Colonic mucosa (tissue), 4 donors: ENCODE results near the gene PAK4. TPM values are rescaled to one million over a fixed set of nuclear protein-coding genes. Genes with fewer than 3 reads are reported as not detected.

Experiments
- DNase-seq: peaks from one replicate; pipeline ENCODE4 v3.0.0-alpha.2; 2020
- H3K27ac ChIP-seq: fragments of 200-600 bp; one replicate; pipeline ENCODE4 v1.8.0; 2021
- H3K27me3 ChIP-seq: fragments of 200-600 bp; one replicate; pipeline ENCODE4 v1.8.0; 2021
- H3K36me3 ChIP-seq: fragments of 200-600 bp; one replicate; pipeline ENCODE4 v1.8.0; 2021
- H3K4me1 ChIP-seq: fragments of 200-600 bp; one replicate; pipeline ENCODE4 v1.8.0; 2021; ENCODE audit warnings: mild to moderate bottlenecking
- H3K4me3 ChIP-seq: fragments of 200-600 bp; one replicate; pipeline ENCODE4 v1.8.0; 2021
- H3K9ac ChIP-seq, 2 donors: one replicate each; pipeline ENCODE4 v1.7.0; 2013; ENCODE audit warnings: control low read depth in 2 of 2, low read depth in 2 of 2, low read length in 2 of 2
- H3K9me3 ChIP-seq: fragments of 200-600 bp; one replicate; pipeline ENCODE4 v1.8.0; 2021
- CTCF ChIP-seq: fragments of 200-600 bp; IDR thresholded peaks from one replicate; pipeline ENCODE4 v1.8.0; 2022; ENCODE audit warnings: antibody characterized with exemption, mild to moderate bottlenecking
- intact Hi-C: fragments of 100-400 bp; cut with DNase I; formaldehyde crosslinking; loops from one replicate; pipeline ENCODE4 v1.14.1; 2022
- total RNA-seq, 2 donors: library from RNA; stranded (reverse); fragmentation: NEBNext Ultra II Directional in 1 of 2; extraction: Animal tissue kit (Norgen Biotek cat#: 25700) in 1 of 2; gene quantifications; one replicate each; pipeline ENCODE4 v1.2.1, GENCODE V29; 2021
- donor health status: healthy.
- donor health status: DM: no; HTN: no; CAD: no.
- donor health status: DM: no; HTN: no; CAD: no.

The PAK4 gene
- total RNA-seq, 2 donors from 2014 or later, result 85.5 to 127 TPM

GRCh38 chr19:39205449-39205764, 79.8 kb downstream of the PAK4 start:
- no peaks in the 10 kb centered on the region for H3K4me1 ChIP-seq
- H3K9ac ChIP-seq, result no peak overlapping the region
- H3K36me3 ChIP-seq, result no peaks in the 10 kb centered on the region
- TF ChIP-seq CTCF, result no peak
- no peak overlapping the region for H3K27ac ChIP-seq
- intact Hi-C loops, result no loop called here
- H3K27me3 ChIP-seq, result peaks cover 36% of the 10 kb centered on the region
- DNase-seq, result no peak
- no peaks in the 10 kb centered on the region for H3K9me3 ChIP-seq
- H3K4me3 ChIP-seq, result no peak overlapping the region

GRCh38 chr19:39206122-39206521, 80.5 kb downstream of the PAK4 start:
- no peak for TF ChIP-seq CTCF
- Histone ChIP-seq H3K4me3 (no peak overlapping the region), H3K27ac (no peak overlapping the region), H3K4me1 (no peaks in the 10 kb centered on the region), H3K27me3 (peaks cover 34% of the 10 kb centered on the region), H3K9me3 (no peaks in the 10 kb centered on the region), H3K9ac (no peak overlapping the region), H3K36me3 (no peaks in the 10 kb centered on the region)
- DNase-seq, result no peak
- intact Hi-C loops, result no loop called here

GRCh38 chr19:39207293-39207836, 81.8 kb downstream of the PAK4 start:
- no peak overlapping the region for H3K9ac ChIP-seq
- no peak for TF ChIP-seq CTCF
- intact Hi-C loops, result no loop called here

GRCh38 chr19:39208175-39208795, 82.7 kb downstream of the PAK4 start:
- Histone ChIP-seq H3K27ac (no peak overlapping the region), H3K9me3 (no peaks in the 10 kb centered on the region), H3K9ac (no peak overlapping the region), H3K4me3 (no peak overlapping the region), H3K27me3 (peaks cover 20% of the 10 kb centered on the region), H3K4me1 (no peaks in the 10 kb centered on the region), H3K36me3 (no peaks in the 10 kb centered on the region)
- no peak for TF ChIP-seq CTCF
- intact Hi-C loops, result no loop called here
- DNase-seq, result no peak

More at GRCh38 chr19:39207293-39207836, 81.8 kb downstream of the PAK4 start:
- no peak overlapping the region for H3K4me3 ChIP-seq
- no peak for DNase-seq
- H3K27me3 ChIP-seq, result peaks cover 27% of the 10 kb centered on the region
- H3K36me3 ChIP-seq, result no peaks in the 10 kb centered on the region
- no peak overlapping the region for H3K27ac ChIP-seq
- H3K4me1 ChIP-seq, result no peaks in the 10 kb centered on the region
- no peaks in the 10 kb centered on the region for H3K9me3 ChIP-seq

- intact Hi-C loops, result no loop called here
- H3K4me3 ChIP-seq, result no peak overlapping the region
- TF ChIP-seq CTCF, result no peak
- H3K4me1 ChIP-seq, result no peaks in the 10 kb centered on the region
- no peak overlapping the region for H3K27ac ChIP-seq
- H3K36me3 ChIP-seq, result no peaks in the 10 kb centered on the region
- H3K9me3 ChIP-seq, result no peaks in the 10 kb centered on the region
- H3K9ac ChIP-seq, result no peak overlapping the region
- no peak for DNase-seq
- H3K27me3 ChIP-seq, result peaks cover 11% of the 10 kb centered on the region
Observed at GRCh38 chr19:39209196-39209595, 83.6 kb downstream of the PAK4 start.
